SK-N-SH (cell line): ENCODE measurements around the gene C16orf78.

Source experiments
- ELF1 ChIP-seq: IDR thresholded peaks from 2 replicates; pipeline ENCODE4 v1.4.0; 2012
- POLR2AphosphoS5 ChIP-seq: IDR thresholded peaks from 2 replicates; pipeline ENCODE4 v1.6.1; 2012; ENCODE audit warnings: low read depth, low read length
- RXRA ChIP-seq: IDR thresholded peaks from 2 replicates; pipeline ENCODE4 v1.4.0; 2012; ENCODE audit warnings: low read depth, mild to moderate bottlenecking, borderline replicate concordance
- SIN3A ChIP-seq: IDR thresholded peaks from 2 replicates; pipeline ENCODE4 v1.6.1; 2012; ENCODE audit warnings: low read depth, mild to moderate bottlenecking, low read length, moderate library complexity, borderline replicate concordance
- TAF1 ChIP-seq: IDR thresholded peaks from 2 replicates; pipeline ENCODE4 v1.6.1; 2012; ENCODE audit warnings: low read depth, mild to moderate bottlenecking, low read length, moderate library complexity, borderline replicate concordance
- TF ChIP-seq, protein P1 (sequence below): fragments of 200-600 bp; sonication (generic); IDR thresholded peaks from 2 replicates; pipeline ENCODE4 v1.6.1; 2017; ENCODE audit warnings: antibody characterized with exemption, mild to moderate bottlenecking, moderate library complexity

DNA sequence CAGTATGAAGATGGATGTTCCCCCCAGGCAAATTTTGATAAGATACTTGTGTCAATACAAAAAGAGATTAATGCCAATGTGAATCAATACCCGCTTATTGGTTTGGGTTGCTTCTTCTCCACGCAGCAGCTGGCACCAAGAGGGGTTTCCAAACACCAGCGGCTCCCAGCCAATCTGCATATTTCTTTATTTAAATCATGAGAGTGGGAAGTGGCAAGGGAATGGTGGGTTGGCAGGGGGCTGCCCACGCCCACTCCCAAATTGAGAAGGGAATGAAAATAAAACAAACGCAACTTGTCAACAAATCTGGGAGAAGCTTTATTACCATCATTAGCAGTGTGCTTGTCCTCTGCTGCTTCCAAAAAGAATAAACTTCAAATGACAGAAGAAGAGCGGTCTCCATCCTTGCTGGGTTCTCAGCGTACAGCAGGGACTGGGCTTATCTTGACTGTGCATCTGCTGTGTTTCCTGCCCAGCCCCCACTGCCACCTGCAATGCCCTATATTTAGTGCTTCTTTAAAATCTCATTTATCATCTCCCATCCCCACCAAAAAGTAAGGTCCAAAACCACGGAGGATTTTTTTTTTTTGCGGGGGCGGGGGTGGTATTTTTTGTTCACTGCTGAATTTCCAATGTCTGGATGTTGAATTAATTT is 34.9 kb upstream of the C16orf78 start:
- TF ChIP-seq, protein P1, sequence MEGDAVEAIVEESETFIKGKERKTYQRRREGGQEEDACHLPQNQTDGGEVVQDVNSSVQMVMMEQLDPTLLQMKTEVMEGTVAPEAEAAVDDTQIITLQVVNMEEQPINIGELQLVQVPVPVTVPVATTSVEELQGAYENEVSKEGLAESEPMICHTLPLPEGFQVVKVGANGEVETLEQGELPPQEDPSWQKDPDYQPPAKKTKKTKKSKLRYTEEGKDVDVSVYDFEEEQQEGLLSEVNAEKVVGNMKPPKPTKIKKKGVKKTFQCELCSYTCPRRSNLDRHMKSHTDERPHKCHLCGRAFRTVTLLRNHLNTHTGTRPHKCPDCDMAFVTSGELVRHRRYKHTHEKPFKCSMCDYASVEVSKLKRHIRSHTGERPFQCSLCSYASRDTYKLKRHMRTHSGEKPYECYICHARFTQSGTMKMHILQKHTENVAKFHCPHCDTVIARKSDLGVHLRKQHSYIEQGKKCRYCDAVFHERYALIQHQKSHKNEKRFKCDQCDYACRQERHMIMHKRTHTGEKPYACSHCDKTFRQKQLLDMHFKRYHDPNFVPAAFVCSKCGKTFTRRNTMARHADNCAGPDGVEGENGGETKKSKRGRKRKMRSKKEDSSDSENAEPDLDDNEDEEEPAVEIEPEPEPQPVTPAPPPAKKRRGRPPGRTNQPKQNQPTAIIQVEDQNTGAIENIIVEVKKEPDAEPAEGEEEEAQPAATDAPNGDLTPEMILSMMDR = no peak
- TF ChIP-seq RXRA = no peak
- no peak for TF ChIP-seq ELF1
- TF ChIP-seq SIN3A = no peak
- TF ChIP-seq POLR2AphosphoS5 = no peak
- no peak for TF ChIP-seq TAF1
